Adrenal gland (tissue), 12 donors: ENCODE data around the gene ATF7IP. TPM values are rescaled to one million over a fixed set of nuclear protein-coding genes. Genes with fewer than 3 reads are reported as not detected.

Source experiments
- DNase-seq, 7 donors: peaks; one replicate each; pipeline ENCODE4 v3.0.0-alpha.2; 2019 to 2020
- H3K27ac ChIP-seq, 5 donors: fragments of 200-600 bp; sonication (generic) in 4 of 5; 1 replicate in 3 of 5; 2 replicates in 2 of 5; pipeline versions ENCODE4 v1.5.1 to v1.8.0; 2016 to 2020; ENCODE audit warnings: mild to moderate bottlenecking in 1 of 5
- H3K27me3 ChIP-seq: fragments of 200-600 bp; 2 replicates; pipeline ENCODE4 v1.8.0; 2021
- H3K36me3 ChIP-seq, 2 donors: fragments of 200-600 bp; replicated peaks in 1 of 2; 1 replicate in 1 of 2; 2 replicates in 1 of 2; pipeline versions ENCODE4 v1.5.1 to v1.8.0; 2018 to 2022
- H3K4me1 ChIP-seq, 2 donors: fragments of 200-600 bp; replicated peaks in 1 of 2; 1 replicate in 1 of 2; 2 replicates in 1 of 2; pipeline versions ENCODE4 v1.5.1 to v1.8.0; 2018 to 2021
- H3K4me3 ChIP-seq, 4 donors: fragments of 200-600 bp; sonication (generic) in 3 of 4; one replicate each; pipeline ENCODE4 v1.5.1; 2016 to 2018
- H3K9me3 ChIP-seq, 3 donors: fragments of 200-600 bp; sonication (generic) in 1 of 3; replicated peaks in 1 of 3; 1 replicate in 2 of 3; 2 replicates in 1 of 3; pipeline versions ENCODE4 v1.5.1 to v1.8.0; 2016 to 2021
- CTCF ChIP-seq, 6 experiments: fragments of 450-650 bp in 4 of 6; fragments of 200-600 bp in 2 of 6; sonication (generic) in 1 of 6; IDR thresholded peaks; 1 replicate in 5 of 6; 2 replicates in 1 of 6; pipeline versions ENCODE4 v1.5.1 to v1.8.0; 2016 to 2021; ENCODE audit warnings: antibody characterized with exemption in 6 of 6, mild to moderate bottlenecking in 2 of 6, moderate library complexity in 1 of 6
- POLR2A ChIP-seq, 2 donors: fragments of 450-650 bp; IDR thresholded peaks; one replicate each; pipeline ENCODE4 v1.6.1; 2017; ENCODE audit warnings: antibody characterized with exemption in 2 of 2, mild to moderate bottlenecking in 2 of 2, moderate library complexity in 1 of 2
- WGBS, 4 donors: extraction: QIAGEN DNeasy Blood & Tissue Kit in 2 of 4; methylation state at CpG; one replicate each; pipeline versions ENCODE4 v1.1.5 to v1.1.7; 2013 to 2017; 5-methylcytosine and 5-hydroxymethylcytosine counted together
- intact Hi-C, 2 donors: fragments of 100-400 bp; cut with DNase I; formaldehyde crosslinking; loops; one replicate each; pipeline versions ENCODE4 v1.14.1 to v1.15.0; 2022 to 2023
- polyA plus RNA-seq, 3 donors: library from polyadenylated mRNA; stranded (reverse); fragments of 200-250 nt in 2 of 3; fragments of 350-450 nt in 1 of 3; fragmentation: Illumina TruSeq in 1 of 3; extraction: RNeasy Lipid Tissue Mini Kit (QIAGEN cat#74804) in 1 of 3; gene quantifications; one replicate each; pipeline ENCODE4 v1.2.3, GENCODE V29; 2013 to 2014
- total RNA-seq, 9 donors: library from RNA; depleted of rRNA in 4 of 9; stranded (reverse); fragments of >200 nt in 4 of 9; fragments of 120-200 nt in 1 of 9; fragmentation: NEBNext Ultra II Directional in 1 of 9; extraction: Animal tissue kit (Norgen Biotek cat#: 25700) in 1 of 9; gene quantifications; one replicate each; pipeline versions ENCODE4 v1.1.0 to v1.2.4, GENCODE V29; 2013 to 2023
- donor health status: healthy with polysubstance abuse.
- donor health status: Bipolar disorder and iron deficiency.
- donor health status: DM: yes; HTN: yes; CAD: no.
- donor health status: DM: no; HTN: no; CAD: no.
- donor health status: DM: no; HTN: no; CAD: no.
- donor health status: DM: yes; HTN: yes; CAD: no.

Gene ATF7IP
- total and polyA plus RNA-seq, 12 donors = 8.5 to 101 (median 45.3) TPM

DNA sequence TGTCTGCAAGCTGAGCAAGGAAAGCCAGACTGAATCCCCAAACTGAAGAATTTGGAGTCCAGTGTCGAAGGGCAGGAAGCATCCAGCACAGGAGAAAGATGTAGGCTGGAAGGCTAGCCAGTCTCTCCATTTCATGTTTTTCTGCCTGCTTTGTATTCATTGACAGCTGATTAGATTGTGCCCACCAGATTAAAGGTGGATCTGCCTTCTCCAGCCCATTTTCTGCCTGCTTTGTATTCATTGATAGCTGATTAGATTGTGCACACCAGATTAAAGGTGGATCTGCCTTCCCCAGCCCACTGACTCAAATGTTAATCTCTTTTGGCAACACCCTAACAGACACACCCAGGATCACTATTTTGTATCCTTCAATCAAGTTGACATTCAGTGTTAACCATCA is 116.9 kb downstream of the ATF7IP start:
- DNase-seq = no peak
- Histone ChIP-seq H3K9me3 (no peaks in the 10 kb centered on the region), H3K4me1 (no peaks in the 10 kb centered on the region), H3K27ac (no peak overlapping the region), H3K36me3 (peaks cover 0 to 73% of the 10 kb centered on the region in 2 donors), H3K4me3 (no peak overlapping the region), H3K27me3 (no peaks in the 10 kb centered on the region)
- intact Hi-C loops = no loop called here
- TF ChIP-seq POLR2A (IDR thresholded peaks at IDR 0.05) (no peak), CTCF (IDR thresholded peaks at IDR 0.05) (no peak)
- WGBS, 4 donors = 93 to 100% (median 97%) methylated on average over 1 of the region's 1 CpG

GRCh38 chr12:14482886-14483285 is 117.4 kb downstream of the ATF7IP start:
- 94 to 96% (median 95%) methylated on average over 2 of the region's 2 CpGs for WGBS, 4 donors
- Histone ChIP-seq H3K27me3 (no peaks in the 10 kb centered on the region), H3K9me3 (no peaks in the 10 kb centered on the region), H3K4me3 (no peak overlapping the region), H3K4me1 (no peaks in the 10 kb centered on the region), H3K36me3 (peaks cover 0 to 74% of the 10 kb centered on the region in 2 donors), H3K27ac (no peak overlapping the region)
- intact Hi-C loops = no loop called here
- DNase-seq = no peak
- no peak for TF ChIP-seq CTCF (IDR thresholded peaks at IDR 0.05)

DNA sequence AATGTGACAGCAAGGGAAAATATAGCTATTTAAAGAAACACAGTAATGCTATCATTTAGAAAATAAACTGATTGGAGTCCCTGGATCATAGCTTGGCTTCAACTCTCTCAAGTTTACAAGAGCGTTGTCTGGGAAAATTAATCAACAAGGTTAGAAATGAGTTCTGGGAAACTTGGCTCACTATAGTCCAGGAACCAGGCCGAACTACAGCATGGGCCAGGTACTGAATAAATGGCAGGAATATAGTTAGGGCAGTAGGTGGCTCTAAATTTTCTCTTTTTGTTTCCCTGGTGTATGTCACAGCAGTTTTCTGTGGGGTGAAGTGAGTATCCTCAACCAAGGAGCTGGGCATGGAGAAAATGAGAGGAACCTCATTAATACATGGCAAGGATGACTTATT is 129.8 kb downstream of the ATF7IP start:
- H3K9me3 ChIP-seq = no peaks in the 10 kb centered on the region
- H3K36me3 ChIP-seq = peaks cover 0 to 58% of the 10 kb centered on the region in 2 donors
- no peak for DNase-seq
- TF ChIP-seq CTCF (IDR thresholded peaks at IDR 0.05) (no peak), POLR2A (IDR thresholded peaks at IDR 0.05) (no peak)
- no peak overlapping the region for H3K27ac ChIP-seq
- H3K27me3 ChIP-seq = no peaks in the 10 kb centered on the region
- no peaks in the 10 kb centered on the region for H3K4me1 ChIP-seq
- H3K4me3 ChIP-seq = no peak overlapping the region
- 84 to 96% (median 90%) methylated on average over 2 of the region's 2 CpGs for WGBS, 4 donors
- intact Hi-C loops = no loop called here

GRCh38 chr12:14505626-14506596 is 140.4 kb downstream of the ATF7IP start:
- Histone ChIP-seq H3K36me3 (peaks cover 0 to 16% of the 10 kb centered on the region in 2 donors), H3K4me3 (no peak overlapping the region), H3K4me1 (peaks cover 0 to 5% of the 10 kb centered on the region in 2 donors), H3K9me3 (no peaks in the 10 kb centered on the region), H3K27me3 (no peaks in the 10 kb centered on the region), H3K27ac (no peak overlapping the region)
- 84 to 86% (median 85%) methylated on average over 6 of the region's 6 CpGs for WGBS, 4 donors
- TF ChIP-seq POLR2A (IDR thresholded peaks at IDR 0.05) (no peak), CTCF (IDR thresholded peaks at IDR 0.05) (no peak)
- no peak for DNase-seq
- intact Hi-C loops = no loop called here
